Epithelial cell of esophagus (primary cell): Measurements from ENCODE around the gene SHC2.
"Not testable (repeated sequence)": the region's sequence is repeated elsewhere in the genome, so short reads cannot be mapped to it uniquely, and the experiment has no call there.

Experiments used
- DNase-seq: peaks from one replicate; pipeline ENCODE4 v3.0.0; 2010; ENCODE audit warnings: low read depth
- H3K4me3 ChIP-seq: 2 replicates; pipeline ENCODE4 v1.5.1; 2011; ENCODE audit warnings: mild to moderate bottlenecking, low read length, control low read depth
- TF ChIP-seq, protein P1 (sequence below): IDR thresholded peaks from 2 replicates; pipeline ENCODE4 v1.5.1; 2011; ENCODE audit warnings: low read depth, mild to moderate bottlenecking, low read length, control low read depth, inconsistent platforms; ENCODE audit not compliant: insufficient read depth; ENCODE audit errors: missing control alignments

SHC2 gene

DNA sequence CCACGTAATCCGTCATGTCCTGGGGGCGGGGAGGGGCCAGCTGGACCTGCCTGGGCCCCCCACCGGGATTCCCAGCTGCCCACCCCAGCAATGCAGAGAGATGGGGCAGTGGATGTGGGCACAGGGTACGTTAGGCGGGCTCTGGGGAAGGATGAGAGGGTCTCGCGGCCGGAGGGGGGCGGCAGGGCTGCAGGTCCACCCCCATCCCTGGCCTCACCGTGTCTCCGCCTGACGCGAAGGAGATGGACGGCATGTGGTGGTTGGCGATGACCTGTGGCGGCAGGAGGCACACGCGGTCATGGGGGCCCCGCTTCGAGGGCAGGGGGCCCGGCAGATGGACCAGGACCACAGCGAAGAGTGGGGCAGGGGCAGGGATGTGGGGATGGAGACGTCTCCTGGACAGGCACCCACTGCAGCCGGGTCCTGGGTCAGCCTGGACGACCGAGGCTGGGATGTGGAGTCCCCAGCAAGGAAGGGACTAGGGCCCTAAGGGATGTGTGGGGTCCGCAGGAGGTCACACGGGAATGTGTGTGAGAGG, 24.4 kb downstream of the SHC2 start:
- H3K4me3 ChIP-seq: no peak overlapping the region
- TF ChIP-seq, protein P1, sequence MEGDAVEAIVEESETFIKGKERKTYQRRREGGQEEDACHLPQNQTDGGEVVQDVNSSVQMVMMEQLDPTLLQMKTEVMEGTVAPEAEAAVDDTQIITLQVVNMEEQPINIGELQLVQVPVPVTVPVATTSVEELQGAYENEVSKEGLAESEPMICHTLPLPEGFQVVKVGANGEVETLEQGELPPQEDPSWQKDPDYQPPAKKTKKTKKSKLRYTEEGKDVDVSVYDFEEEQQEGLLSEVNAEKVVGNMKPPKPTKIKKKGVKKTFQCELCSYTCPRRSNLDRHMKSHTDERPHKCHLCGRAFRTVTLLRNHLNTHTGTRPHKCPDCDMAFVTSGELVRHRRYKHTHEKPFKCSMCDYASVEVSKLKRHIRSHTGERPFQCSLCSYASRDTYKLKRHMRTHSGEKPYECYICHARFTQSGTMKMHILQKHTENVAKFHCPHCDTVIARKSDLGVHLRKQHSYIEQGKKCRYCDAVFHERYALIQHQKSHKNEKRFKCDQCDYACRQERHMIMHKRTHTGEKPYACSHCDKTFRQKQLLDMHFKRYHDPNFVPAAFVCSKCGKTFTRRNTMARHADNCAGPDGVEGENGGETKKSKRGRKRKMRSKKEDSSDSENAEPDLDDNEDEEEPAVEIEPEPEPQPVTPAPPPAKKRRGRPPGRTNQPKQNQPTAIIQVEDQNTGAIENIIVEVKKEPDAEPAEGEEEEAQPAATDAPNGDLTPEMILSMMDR: no peak

DNA sequence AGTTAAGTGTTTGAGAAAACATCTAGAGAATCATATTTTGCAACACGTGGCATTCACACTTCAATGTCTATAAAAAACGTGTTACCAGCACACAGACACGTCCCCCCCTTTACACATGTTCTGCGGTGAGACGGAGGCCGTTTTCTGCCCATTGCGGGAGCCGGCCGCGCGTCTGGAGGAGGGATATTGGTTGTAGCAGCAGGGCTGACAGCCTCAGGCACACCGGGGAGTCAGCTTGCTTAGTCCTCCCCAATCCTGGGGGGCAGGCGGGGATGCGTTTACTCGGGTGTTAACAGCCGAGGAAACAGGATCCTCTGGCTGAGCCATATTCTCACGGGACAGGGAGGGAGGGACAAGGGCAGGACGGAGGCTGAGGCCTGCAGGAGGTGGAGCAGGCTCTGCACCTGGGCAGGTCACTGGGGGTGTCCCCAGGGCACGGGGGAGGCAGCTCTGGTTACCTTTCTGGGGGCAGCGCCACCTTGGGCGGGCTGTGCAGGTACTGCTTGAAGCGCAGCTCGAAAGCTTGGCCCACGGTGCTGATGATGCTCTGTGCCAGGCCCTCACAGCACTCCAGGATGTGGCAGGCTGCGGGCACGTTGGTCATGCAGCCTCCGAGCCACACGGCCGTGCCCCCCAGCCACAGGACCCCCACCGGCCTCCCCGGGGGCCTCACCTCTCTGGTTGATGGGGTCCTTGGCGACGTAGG, 25.0 kb downstream of the SHC2 start:
- DNase-seq: no peak
- TF ChIP-seq, protein P1: no peak
- no peak overlapping the region for H3K4me3 ChIP-seq

More for the DNA sequence above, 24.4 kb downstream of the SHC2 start:
- DNase-seq: no peak

DNA sequence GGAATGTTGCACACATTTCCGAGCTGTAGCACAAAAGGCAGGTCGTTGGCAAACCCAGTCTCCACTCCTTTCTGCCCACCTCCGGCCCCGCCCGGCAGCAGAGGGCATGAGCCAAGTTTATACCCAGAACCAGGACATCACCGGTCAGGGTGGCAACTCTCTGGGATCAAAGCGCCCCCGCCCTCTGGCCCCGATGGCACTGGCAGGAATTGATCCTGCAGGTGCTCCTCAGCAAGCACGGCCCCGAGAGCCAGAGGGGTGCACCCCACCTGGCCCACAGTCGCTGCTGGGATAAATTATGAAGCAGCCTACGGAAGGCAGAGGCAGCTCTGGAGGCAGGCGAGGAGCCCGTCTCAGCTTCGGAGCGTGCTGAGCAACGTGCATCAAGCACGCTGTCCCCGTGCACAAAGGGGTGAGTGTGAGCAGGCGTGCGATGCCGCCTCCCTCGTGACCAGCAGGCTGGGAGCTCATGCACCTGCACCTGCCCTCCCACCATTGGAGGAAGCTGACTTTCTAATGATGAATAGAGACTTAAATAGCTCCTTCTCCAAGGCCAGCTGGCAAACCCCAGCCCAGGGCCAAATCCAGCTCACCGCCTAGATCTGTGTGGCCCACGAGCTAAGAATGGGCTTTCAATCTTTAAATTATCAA, 25.7 kb downstream of the SHC2 start:
- TF ChIP-seq, protein P1: no peak
- DNase-seq: no peak
- no peak overlapping the region for H3K4me3 ChIP-seq

DNA sequence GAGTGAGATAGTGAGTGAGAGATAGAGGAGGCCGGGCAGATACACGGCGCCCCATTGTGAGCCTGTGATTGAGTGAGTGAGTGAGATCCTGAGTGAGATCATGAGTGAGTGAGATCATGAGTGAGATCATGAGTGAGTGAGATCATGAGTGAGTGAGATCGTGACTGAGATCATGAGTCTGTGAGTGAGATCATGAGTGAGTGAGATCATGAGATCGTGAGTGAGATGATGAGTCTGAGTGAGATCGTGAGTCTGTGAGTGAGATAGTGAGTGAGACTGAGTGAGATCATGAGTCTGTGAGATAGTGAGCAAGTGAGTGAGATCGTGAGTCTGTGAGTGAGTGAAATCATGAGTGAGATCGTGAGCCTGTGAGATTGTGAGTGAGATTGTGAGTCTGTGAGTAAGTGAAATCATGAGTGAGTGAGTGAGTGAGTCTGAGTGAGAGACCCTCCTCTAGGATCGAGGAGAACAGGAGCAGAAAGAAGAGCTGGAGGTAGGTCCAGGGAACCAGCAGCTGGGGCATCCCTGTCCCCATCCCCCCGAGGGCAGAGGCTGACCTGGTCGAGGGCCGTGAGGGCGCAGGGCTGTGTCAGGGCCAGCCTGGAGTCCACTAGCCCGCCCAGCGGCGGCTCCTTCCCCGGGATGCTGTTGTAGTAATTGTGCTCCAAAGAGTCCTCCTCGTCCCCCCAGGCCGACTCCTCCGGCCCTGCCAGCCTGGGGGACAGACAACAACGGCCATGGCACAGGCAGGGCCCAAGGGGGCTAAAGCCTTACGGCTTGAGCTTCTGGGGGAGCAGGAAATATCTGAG, 26.5 kb downstream of the SHC2 start:
- no peak for DNase-seq
- H3K4me3 ChIP-seq: no peak overlapping the region
- TF ChIP-seq, protein P1: no peak

DNA sequence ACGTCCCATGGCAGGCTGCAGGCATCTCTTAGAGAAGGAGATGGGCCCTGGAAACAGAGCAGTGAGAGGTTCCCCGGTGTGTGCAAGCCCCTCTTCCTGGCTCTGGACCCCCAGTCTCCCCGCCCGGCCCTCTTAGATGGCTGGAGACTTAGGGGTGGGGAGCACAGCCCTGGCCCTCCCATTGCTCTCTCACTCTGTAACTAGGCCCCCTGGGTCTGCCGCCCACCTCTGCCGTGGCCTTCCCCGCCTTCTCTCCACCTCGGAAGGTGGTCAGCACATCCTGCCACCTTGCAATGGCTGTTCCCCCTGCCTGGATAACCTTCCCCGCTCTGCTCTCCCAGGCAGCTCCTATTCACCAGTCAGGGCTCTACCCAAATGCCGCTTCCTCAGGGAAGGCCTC, 30.1 kb downstream of the SHC2 start:
- no peak overlapping the region for H3K4me3 ChIP-seq
- TF ChIP-seq, protein P1: no peak
- no peak for DNase-seq

DNA sequence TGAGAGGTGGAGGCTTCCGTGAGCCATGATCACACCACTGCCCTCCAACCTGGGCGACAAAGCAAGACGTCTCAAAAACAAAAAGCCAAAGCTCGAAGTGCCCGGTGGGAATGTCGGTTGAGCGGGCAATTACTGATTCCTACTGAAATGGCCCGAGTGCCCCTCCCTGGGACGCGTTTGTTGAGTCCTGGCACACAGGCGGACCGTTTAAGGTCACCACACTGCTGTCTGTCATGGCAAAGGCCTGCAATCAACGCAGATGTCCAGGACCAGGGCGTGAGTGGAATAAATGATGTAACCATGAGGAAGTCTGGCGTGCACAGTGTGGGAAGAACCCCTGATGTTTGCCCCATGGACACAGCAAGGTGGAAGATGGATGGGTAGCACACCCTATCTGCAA, 32.7 kb downstream of the SHC2 start:
- no peak for DNase-seq
- H3K4me3 ChIP-seq: no peak overlapping the region
- TF ChIP-seq, protein P1: no peak

DNA sequence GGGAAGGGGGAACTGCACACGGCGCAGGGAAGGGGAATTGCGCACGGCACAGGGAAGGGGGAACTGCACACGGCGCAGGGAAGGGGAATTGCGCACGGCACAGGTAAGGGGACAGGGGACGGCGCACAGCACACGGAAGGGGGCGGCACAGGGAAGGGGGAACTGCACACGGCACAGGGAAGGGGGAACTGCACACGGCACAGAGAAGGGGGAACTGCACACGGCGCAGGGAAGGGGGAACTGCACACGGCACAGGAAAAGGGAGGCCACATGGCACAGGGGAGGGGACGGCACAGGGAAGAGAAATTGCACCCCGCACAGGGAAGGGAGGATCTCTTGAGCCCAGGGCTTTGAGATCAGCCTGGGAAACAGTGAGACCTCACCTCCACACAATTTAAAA, 33.2 kb downstream of the SHC2 start:
- DNase-seq, H3K4me3 ChIP-seq: not testable (repeated sequence)
